Activated T-cell treated with anti-CD3 and anti-CD28 coated beads, Interleukin-2, amount 50 U/mL, for 24 hours (primary cell): ENCODE results near the gene CHST10.

ENCODE experiments used
- DNase-seq: peaks from one replicate; pipeline ENCODE4 v3.0.0-alpha.2; 2020
- H3K27ac Mint-ChIP-seq: 2 replicates; pipeline ENCODE4 v1.8.0; 2020; ENCODE audit warnings: mild to moderate bottlenecking, mixed read lengths
- H3K27me3 Mint-ChIP-seq: 2 replicates; pipeline ENCODE4 v1.8.0; 2020; ENCODE audit warnings: mixed read lengths
- H3K36me3 Mint-ChIP-seq: 2 replicates; pipeline ENCODE4 v1.8.0; 2020; ENCODE audit warnings: low read depth, mixed read lengths
- H3K4me1 Mint-ChIP-seq: 2 replicates; pipeline ENCODE4 v1.8.0; 2020; ENCODE audit warnings: low read depth, mixed read lengths
- H3K4me3 Mint-ChIP-seq: 2 replicates; pipeline ENCODE4 v1.8.0; 2020; ENCODE audit warnings: mild to moderate bottlenecking, moderate library complexity, mixed read lengths
- H3K9me3 Mint-ChIP-seq: 2 replicates; pipeline ENCODE4 v1.8.0; 2020; ENCODE audit warnings: mixed read lengths

Gene CHST10

GRCh38 chr2:100424277-100424875 is 6.9 kb upstream of the CHST10 start:
- peaks cover 3% of the 10 kb centered on the region for H3K9me3 Mint-ChIP-seq

GRCh38 chr2:100423631-100424030 is 6.2 kb upstream of the CHST10 start:
- Mint-ChIP-seq H3K4me3 (no peak overlapping the region), H3K27ac (no peak overlapping the region), H3K27me3 (no peaks in the 10 kb centered on the region), H3K36me3 (no peaks in the 10 kb centered on the region), H3K4me1 (peaks cover 6% of the 10 kb centered on the region), H3K9me3 (no peaks in the 10 kb centered on the region)
- DNase-seq = no peak

More at GRCh38 chr2:100424277-100424875, 6.9 kb upstream of the CHST10 start:
- peaks cover 5% of the 10 kb centered on the region for H3K4me1 Mint-ChIP-seq
- H3K36me3 Mint-ChIP-seq = no peaks in the 10 kb centered on the region
- no peak overlapping the region for H3K4me3 Mint-ChIP-seq
- no peak for DNase-seq
- H3K27ac Mint-ChIP-seq = no peak overlapping the region
- no peaks in the 10 kb centered on the region for H3K27me3 Mint-ChIP-seq

- Mint-ChIP-seq H3K4me3 (no peak overlapping the region), H3K4me1 (peaks cover 10% of the 10 kb centered on the region), H3K36me3 (no peaks in the 10 kb centered on the region), H3K9me3 (no peaks in the 10 kb centered on the region), H3K27me3 (no peaks in the 10 kb centered on the region), H3K27ac (no peak overlapping the region)
- DNase-seq = no peak
Measured at GRCh38 chr2:100422320-100423055, 5.0 kb upstream of the CHST10 start.

GRCh38 chr2:100419915-100420314 is 2.4 kb upstream of the CHST10 start:
- H3K4me3 Mint-ChIP-seq = no peak overlapping the region
- H3K4me1 Mint-ChIP-seq = peaks cover 28% of the 10 kb centered on the region
- no peak overlapping the region for H3K27ac Mint-ChIP-seq
- H3K9me3 Mint-ChIP-seq = no peaks in the 10 kb centered on the region
- no peaks in the 10 kb centered on the region for H3K27me3 Mint-ChIP-seq
- DNase-seq = no peak
- peaks cover 7% of the 10 kb centered on the region for H3K36me3 Mint-ChIP-seq

GRCh38 chr2:100418406-100418962 is 1.0 kb upstream of the CHST10 start:
- peak overlapping the region; percentile 78 for H3K4me3 Mint-ChIP-seq
- H3K27ac Mint-ChIP-seq = peak overlapping the region; percentile 1
- H3K4me1 Mint-ChIP-seq = peaks cover 32% of the 10 kb centered on the region
- peaks cover 12% of the 10 kb centered on the region for H3K36me3 Mint-ChIP-seq
- H3K9me3 Mint-ChIP-seq = no peaks in the 10 kb centered on the region
- no peaks in the 10 kb centered on the region for H3K27me3 Mint-ChIP-seq
- no peak for DNase-seq

- H3K4me1 Mint-ChIP-seq = peaks cover 32% of the 10 kb centered on the region
- H3K27ac Mint-ChIP-seq = peak overlapping the region; percentile 63
- peak overlapping the region; percentile 78 for H3K4me3 Mint-ChIP-seq
Measured at GRCh38 chr2:100417711-100418124, 250 bp upstream of the CHST10 start.

GRCh38 chr2:100416397-100416934 is 1.0 kb downstream of the CHST10 start:
- Mint-ChIP-seq H3K27me3 (no peaks in the 10 kb centered on the region), H3K27ac (peak overlapping the region; percentile 60), H3K4me3 (peak overlapping the region; percentile 81), H3K9me3 (no peaks in the 10 kb centered on the region), H3K4me1 (peaks cover 32% of the 10 kb centered on the region), H3K36me3 (peaks cover 15% of the 10 kb centered on the region)
- DNase-seq = no peak

More at GRCh38 chr2:100417711-100418124, 250 bp upstream of the CHST10 start:
- Mint-ChIP-seq H3K27me3 (no peaks in the 10 kb centered on the region), H3K36me3 (peaks cover 12% of the 10 kb centered on the region), H3K9me3 (no peaks in the 10 kb centered on the region)
- DNase-seq = no peak

GRCh38 chr2:100413571-100413970 is 3.9 kb downstream of the CHST10 start:
- Mint-ChIP-seq H3K4me1 (peaks cover 31% of the 10 kb centered on the region), H3K9me3 (no peaks in the 10 kb centered on the region), H3K27me3 (no peaks in the 10 kb centered on the region), H3K4me3 (no peak overlapping the region), H3K36me3 (peaks cover 15% of the 10 kb centered on the region), H3K27ac (no peak overlapping the region)
- DNase-seq = no peak

GRCh38 chr2:100412881-100413321 is 4.6 kb downstream of the CHST10 start:
- Mint-ChIP-seq H3K27me3 (no peaks in the 10 kb centered on the region), H3K36me3 (peaks cover 15% of the 10 kb centered on the region), H3K4me3 (no peak overlapping the region), H3K4me1 (peaks cover 26% of the 10 kb centered on the region), H3K27ac (no peak overlapping the region), H3K9me3 (no peaks in the 10 kb centered on the region)
- DNase-seq = no peak

GRCh38 chr2:100412466-100412865 is 5.0 kb downstream of the CHST10 start:
- H3K27me3 Mint-ChIP-seq = no peaks in the 10 kb centered on the region
- peaks cover 25% of the 10 kb centered on the region for H3K4me1 Mint-ChIP-seq
- no peak overlapping the region for H3K4me3 Mint-ChIP-seq
- peaks cover 19% of the 10 kb centered on the region for H3K36me3 Mint-ChIP-seq
- no peak for DNase-seq
- no peak overlapping the region for H3K27ac Mint-ChIP-seq
- no peaks in the 10 kb centered on the region for H3K9me3 Mint-ChIP-seq

- H3K9me3 Mint-ChIP-seq = no peaks in the 10 kb centered on the region
- H3K4me1 Mint-ChIP-seq = peaks cover 22% of the 10 kb centered on the region
- H3K36me3 Mint-ChIP-seq = peaks cover 20% of the 10 kb centered on the region
- no peak overlapping the region for H3K4me3 Mint-ChIP-seq
- DNase-seq = no peak
- H3K27ac Mint-ChIP-seq = no peak overlapping the region
- H3K27me3 Mint-ChIP-seq = no peaks in the 10 kb centered on the region
Measured at GRCh38 chr2:100411841-100412292, 5.6 kb downstream of the CHST10 start.

GRCh38 chr2:100409975-100410647 is 7.4 kb downstream of the CHST10 start:
- no peaks in the 10 kb centered on the region for H3K9me3 Mint-ChIP-seq
- H3K4me3 Mint-ChIP-seq = no peak overlapping the region
- DNase-seq = no peak
- no peaks in the 10 kb centered on the region for H3K27me3 Mint-ChIP-seq
- H3K27ac Mint-ChIP-seq = no peak overlapping the region
- peaks cover 30% of the 10 kb centered on the region for H3K36me3 Mint-ChIP-seq
- peaks cover 4% of the 10 kb centered on the region for H3K4me1 Mint-ChIP-seq

GRCh38 chr2:100409461-100409860 is 8.0 kb downstream of the CHST10 start:
- Mint-ChIP-seq H3K27me3 (no peaks in the 10 kb centered on the region), H3K9me3 (no peaks in the 10 kb centered on the region), H3K36me3 (peaks cover 37% of the 10 kb centered on the region), H3K4me3 (no peak overlapping the region), H3K27ac (no peak overlapping the region), H3K4me1 (peaks cover 1% of the 10 kb centered on the region)
- DNase-seq = no peak

- Mint-ChIP-seq H3K36me3 (peaks cover 38% of the 10 kb centered on the region), H3K9me3 (no peaks in the 10 kb centered on the region), H3K4me3 (no peak overlapping the region), H3K4me1 (peaks cover 1% of the 10 kb centered on the region), H3K27me3 (no peaks in the 10 kb centered on the region), H3K27ac (no peak overlapping the region)
- no peak for DNase-seq
Measured at GRCh38 chr2:100408941-100409340, 8.5 kb downstream of the CHST10 start.
